T-helper 2 cell treated with Interferon-gamma antibody and Interleukin-4, amounts not matched to agents 100 ng/mL and 5 ng/mL, for 36 hours (primary cell): ENCODE data around the gene MARF1. TPM values are rescaled to one million over a fixed set of nuclear protein-coding genes. Genes with fewer than 3 reads are reported as not detected.
"Not testable (repeated sequence)": the region's sequence is repeated elsewhere in the genome, so short reads cannot be mapped to it uniquely, and the experiment has no call there.

Experiments
- intact Hi-C: fragments of 100-400 bp; cut with micrococcal nuclease; formaldehyde crosslinking; loops from one replicate; pipeline ENCODE4 v1.15.1; 2023
- total RNA-seq: library from RNA; stranded (reverse); gene quantifications from 2 replicates; pipeline ENCODE4 v1.2.3, GENCODE V29; 2022

The MARF1 gene, protein sequence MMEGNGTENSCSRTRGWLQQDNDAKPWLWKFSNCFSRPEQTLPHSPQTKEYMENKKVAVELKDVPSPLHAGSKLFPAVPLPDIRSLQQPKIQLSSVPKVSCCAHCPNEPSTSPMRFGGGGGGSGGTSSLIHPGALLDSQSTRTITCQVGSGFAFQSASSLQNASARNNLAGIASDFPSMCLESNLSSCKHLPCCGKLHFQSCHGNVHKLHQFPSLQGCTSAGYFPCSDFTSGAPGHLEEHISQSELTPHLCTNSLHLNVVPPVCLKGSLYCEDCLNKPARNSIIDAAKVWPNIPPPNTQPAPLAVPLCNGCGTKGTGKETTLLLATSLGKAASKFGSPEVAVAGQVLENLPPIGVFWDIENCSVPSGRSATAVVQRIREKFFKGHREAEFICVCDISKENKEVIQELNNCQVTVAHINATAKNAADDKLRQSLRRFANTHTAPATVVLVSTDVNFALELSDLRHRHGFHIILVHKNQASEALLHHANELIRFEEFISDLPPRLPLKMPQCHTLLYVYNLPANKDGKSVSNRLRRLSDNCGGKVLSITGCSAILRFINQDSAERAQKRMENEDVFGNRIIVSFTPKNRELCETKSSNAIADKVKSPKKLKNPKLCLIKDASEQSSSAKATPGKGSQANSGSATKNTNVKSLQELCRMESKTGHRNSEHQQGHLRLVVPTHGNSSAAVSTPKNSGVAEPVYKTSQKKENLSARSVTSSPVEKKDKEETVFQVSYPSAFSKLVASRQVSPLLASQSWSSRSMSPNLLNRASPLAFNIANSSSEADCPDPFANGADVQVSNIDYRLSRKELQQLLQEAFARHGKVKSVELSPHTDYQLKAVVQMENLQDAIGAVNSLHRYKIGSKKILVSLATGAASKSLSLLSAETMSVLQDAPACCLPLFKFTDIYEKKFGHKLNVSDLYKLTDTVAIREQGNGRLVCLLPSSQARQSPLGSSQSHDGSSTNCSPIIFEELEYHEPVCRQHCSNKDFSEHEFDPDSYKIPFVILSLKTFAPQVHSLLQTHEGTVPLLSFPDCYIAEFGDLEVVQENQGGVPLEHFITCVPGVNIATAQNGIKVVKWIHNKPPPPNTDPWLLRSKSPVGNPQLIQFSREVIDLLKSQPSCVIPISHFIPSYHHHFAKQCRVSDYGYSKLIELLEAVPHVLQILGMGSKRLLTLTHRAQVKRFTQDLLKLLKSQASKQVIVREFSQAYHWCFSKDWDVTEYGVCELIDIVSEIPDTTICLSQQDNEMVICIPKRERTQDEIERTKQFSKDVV (N-terminal part only)
- 63.0 and 64.4 TPM in 2 replicates for total RNA-seq

DNA sequence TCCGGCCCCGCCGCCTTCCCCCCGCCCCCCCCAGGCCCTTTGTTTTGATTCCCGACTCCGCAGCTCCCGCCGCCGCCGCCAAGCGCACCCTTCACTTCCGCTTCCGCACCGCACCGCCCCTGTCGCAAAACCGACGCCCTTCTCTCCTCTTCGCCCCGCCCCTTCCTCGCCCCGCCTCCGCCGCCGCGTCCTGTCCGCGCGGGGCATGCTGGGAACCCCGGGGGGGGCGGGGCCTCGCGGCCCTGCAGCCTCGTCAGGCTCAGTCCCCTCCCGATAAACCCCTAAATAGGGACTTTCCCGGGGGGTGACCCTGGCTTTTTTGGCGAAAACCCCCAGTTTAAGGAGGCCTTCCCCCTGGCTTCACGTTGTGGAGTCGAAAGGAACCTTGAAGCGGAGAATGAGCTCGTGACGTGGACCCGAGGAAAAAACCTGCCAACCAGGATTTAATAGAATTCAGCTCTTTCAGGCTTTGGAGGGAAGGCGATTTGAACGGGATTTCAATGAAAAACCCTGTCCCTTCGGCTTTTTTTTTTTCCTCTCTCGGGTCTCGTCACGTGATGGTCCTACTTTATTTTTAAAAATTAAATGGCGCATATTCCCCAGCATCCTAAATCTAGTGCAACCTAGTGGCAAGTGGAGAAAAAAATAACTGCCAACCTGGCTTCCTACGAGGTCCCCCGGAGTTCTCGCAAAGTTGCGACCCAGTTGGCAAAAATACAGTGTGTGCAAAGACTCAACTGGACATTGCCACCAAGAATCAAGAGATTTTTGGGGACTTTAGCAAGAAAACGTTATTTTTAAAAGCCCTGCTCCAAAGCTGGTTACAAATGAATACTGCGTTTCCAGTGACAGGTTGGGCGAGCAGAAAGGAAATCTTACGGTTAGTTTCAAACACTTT lies at the start of gene MARF1:
Gene MARF1, minus strand, starts transcription at position 107 of the 898 bp plus-strand sequence. CDS start 3,921 bp downstream, outside the sequence.
- intact Hi-C loops: loop anchor here (1.0 to 5.0 kb wide), 6 partner anchors 30 to 1011 kb away; partner anchors contain the start of genes BFAR, CEP20 and PARN

DNA sequence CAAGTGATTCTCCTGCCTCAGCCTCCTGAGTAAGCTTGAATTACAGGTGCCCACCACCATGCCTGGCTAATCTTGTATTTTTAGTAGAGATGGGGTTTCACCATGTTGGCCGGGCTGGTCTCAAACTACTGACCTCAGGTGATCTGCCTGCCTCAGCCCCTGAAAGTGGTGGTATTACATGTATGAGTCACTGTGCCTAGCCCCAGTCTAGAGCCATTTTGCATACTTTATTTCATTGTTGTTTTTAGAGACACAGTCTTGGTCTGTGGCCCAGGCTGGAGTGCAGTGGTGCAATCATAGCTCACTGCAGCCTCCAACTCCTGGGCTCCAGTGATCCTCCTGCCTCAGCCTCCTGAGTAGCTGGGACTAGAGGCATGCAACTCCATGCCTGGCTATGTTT lies 49.6 kb upstream of the MARF1 start:
- intact Hi-C loops: not testable (repeated sequence)

DNA sequence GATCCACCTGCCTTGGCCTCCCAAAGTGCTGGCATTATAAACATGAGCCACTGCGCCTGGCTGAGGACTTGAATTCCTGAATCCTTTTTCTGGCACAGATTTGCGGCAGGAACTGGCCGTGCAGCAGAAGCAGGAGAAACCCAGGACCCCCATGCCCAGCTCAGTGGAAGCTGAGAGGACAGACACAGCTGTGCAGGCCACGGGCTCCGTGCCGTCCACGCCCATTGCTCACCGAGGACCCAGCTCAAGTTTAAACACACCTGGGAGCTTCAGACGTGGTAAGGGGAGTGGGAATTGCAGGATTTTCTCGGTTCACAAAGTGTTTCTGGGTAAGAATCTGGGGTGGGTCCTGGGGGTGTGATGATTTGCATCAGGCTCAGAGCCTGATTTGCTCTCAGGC lies 48.1 kb upstream of the MARF1 start:
- intact Hi-C loops: no loop called here

DNA sequence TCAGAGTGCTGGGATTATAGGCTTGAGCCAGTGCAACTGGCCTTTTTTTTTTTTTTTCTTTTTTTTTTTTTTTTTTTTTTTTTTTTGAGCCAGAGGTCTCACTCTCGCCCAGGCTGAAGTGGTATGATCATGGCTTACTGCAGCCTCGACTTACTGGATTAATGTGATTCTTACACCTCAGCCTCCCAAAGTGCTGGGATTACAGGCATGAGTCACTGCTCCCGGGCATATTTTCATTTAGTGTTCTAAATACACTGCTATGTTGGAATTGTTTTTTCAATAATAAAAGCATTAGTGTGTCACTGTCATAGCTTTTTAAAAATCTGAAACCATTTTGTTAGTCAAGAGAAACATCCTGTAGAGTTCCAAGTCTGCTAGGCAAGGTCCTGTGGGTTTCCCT lies 47.3 kb upstream of the MARF1 start:
- intact Hi-C loops: no loop called here

DNA sequence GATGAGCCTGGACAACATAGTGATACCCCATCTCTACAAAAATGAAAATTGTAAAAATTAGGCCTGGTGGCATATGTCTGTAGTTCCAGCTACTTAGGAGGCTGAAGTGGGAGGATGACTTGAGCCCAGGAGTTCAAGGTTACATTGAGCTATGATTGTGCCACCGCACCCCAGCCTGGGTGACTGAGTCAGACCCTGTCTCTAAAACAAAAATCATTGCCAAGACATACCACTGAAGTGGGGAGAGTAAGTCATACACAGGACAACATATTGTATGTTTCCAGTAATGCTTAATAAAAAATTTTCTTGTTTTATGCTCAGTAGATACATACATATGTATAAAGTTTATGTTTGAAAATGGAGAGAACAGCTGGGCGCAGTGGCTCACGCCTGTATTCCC lies 46.3 kb upstream of the MARF1 start:
- intact Hi-C loops: no loop called here

DNA sequence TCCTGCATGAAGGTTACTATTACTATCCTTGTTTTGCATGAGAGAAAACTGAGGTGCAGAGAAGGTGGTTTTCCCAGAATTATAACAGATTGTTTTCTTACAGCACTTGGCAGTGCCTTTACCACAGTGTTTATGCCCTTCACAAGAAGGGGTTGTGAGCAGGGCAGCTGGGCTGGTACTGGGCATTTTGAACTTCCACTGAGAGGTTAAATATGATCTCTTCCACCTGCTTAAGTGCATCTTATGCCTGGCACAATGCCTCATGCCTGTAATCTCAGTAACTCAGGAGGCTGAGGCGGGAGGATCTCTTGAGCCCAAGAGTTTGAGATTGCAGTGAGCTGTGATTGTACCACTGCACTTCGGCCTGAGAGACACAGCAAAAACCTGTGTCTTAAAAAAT lies 43.3 kb upstream of the MARF1 start:
- intact Hi-C loops: no loop called here

DNA sequence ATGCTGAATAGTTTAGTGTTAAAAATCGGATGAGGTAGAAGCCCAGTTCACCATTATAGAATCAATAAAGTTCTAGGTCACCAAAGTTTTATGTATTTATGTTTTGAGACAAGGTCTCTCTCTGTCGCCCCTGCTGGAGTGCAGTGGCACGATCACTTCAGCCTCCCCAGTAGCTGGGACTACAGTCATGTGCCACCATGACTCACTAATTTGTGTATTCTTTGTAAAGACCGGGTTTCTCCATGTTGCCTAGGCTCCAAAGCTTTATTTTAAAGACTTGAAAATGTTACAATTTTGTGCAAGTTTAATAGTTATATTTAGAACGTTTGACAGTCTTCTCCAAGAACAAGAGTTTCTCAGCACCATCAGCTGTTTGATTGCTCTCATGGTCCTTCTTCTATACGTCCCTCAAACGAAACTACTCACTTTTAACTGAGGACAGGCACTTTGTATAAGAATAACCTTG lies 39.2 kb upstream of the MARF1 start:
- intact Hi-C loops: no loop called here

DNA sequence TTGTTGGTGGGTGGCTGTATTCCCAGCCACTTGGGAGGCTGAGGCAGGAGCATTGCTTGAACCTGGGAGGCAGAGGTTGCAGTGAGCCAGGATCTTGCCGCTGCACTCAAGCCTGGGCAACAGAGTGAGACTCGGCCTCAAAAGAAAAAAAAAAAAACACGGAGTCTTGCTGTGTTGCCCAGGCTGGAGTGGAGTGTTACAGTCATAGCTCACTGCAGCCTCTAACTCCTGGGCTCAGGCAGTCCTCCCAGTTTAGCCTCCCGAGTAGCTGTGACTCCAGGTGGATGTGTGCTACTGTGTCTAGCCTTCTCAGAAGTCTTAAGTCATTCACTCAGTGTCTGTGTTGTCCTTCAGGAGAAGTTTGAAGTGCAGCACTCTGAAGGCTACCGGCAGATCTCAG lies 34.5 kb upstream of the MARF1 start:
- intact Hi-C loops: no loop called here

DNA sequence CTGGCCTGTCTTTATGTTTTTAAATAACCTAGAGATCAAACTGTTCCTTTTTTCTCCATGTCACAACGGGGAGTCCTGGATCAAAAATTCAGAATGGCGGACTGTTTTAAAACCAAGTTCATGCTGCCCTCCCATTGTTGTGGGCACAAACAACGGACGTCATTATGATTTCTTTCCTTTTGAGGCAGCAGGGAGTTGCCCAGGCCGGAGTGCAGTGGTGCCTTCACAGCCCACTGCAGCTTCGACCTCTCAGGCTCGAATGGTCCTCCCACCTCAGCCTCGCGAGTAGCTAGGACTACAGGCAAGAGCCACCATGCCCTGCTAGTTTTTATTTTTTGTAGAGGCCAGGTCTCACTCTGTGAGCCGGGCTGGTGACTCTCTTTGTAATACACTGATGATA lies 33.6 kb upstream of the MARF1 start:
- intact Hi-C loops: no loop called here

DNA sequence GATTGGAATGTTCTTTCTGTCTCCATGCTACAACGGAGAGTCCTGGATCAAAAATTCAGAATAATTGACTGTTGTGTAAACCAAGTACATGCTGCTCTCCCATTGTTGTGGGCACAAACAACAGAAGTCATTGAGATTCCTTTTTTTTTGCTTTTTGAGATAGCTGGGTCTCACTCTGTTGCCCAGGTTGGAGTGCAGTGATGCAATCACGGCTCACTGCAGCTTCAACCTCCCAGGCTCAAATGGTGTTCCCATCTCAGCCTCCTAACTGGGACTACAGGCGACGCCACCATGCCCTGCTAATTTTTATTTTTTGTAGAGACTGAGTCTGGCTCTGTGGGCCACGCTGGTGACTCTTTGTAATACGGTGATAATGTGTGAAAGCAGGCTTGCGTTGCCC lies 31.6 kb upstream of the MARF1 start:
- intact Hi-C loops: no loop called here

DNA sequence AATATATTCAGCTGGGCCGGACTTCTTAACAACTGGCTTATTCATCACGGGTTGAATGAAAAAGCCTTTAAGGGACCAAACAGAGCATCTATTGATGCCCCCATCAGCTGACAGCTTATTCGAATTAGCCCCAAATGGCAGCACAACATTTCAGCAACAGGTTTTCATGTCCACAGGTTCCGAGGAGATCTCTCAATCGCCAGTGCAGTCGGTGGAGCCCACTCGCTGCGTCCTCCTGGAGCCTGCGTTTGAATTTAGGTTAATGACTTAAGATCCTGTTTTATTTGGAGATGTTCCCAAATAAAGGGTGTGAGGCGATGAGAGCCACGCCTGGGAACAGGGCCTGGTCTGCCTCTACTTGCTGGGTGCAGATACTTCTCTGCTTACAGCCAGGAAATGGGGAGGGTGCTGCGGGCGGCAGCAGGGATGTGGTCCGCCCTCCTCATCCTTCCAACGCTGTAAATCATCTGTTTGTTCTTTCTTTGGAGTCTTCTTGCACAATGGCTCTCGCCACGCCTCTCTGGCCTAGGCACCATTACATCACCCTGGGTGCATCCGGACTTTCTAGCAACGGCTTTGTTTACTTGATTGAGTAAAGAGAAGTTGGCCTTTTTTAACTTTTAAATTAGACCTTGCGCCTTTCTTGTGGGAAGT lies 29.7 kb upstream of the MARF1 start:
- intact Hi-C loops: loop anchor here (1.0 to 2.0 kb wide), 3 partner anchors 22 to 81 kb away; partner anchors contain the start of genes MARF1 and NDE1

DNA sequence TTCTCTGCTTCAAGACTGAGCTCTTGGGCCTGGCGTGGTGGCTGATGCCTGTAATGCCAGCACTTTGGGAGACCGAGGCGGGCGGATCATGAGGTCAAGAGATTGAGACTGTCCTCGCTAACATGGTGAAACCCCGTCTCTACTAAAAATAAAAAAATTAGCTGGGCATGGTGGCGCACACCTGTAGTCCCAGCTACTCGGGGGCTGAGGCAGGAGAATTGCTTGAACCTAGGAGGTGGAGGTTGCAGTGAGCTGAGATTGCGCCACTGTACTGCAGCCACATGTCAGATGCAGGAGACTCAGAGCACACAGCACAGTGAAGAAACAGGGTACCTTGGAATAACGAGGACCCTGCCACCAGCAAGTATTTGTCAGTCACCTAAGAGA lies 29.2 kb upstream of the MARF1 start:
- intact Hi-C loops: loop anchor here (2.0 kb wide), 1 partner anchor 29 kb away; the partner anchor contains the start of gene MARF1

DNA sequence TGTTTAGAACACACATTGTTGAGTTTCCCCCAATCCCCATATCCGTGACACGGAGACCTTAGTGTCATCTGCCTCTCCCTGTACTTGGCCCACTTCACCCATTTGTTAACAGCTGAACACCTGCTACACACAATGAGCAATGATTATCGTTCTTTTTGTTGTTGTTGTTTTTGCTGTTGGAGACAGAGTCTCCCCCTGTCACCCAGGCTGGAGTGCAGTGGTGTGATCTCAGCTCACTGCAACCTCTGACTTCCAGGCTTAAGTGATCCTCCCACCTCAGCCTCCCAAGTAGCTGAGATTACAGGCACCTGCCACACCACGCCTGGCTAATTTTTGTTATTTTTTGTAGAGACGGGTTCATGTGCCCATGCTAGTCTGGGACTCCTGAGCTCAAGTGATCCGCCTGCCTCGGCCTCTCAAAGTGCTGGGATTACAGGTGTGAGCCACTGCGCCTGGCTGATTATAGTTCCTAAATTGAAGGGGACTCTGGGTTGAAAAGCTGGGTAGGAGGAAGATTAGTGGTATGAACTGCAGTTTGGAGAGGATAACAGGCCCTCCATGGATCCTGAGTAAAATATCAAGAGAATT lies 28.7 kb upstream of the MARF1 start:
- intact Hi-C loops: loop anchor here (2.0 kb wide), 1 partner anchor 29 kb away; the partner anchor contains the start of gene MARF1

DNA sequence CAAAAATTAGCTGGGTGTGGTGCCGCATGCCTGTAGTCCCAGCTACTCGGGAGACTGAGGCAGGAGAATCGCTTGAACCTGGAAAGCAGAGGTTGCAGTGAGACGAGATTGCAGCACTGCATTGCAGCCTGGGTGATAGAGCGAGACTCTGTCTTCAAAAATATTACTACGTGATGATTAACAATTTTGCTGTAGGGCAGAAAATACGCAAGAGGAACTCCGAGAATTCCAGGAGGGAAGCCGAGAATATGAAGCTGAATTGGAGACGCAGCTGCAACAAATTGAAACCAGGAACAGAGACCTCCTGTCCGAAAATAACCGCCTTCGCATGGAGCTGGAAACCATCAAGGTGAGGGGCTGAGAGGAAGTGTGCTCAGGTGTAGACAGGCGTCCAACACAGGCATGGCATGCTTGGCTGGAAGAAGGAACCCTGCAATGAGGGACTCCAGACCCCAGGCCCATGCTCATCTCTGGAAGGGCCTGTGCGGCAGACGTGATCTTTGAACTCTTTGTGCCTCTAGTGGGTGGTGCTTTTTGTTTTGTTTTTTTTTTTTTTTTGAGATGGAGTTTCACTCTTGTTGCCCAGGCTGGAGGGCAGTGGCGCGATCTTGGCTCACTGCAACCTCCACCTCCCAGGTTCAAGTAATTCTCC lies 24.3 kb upstream of the MARF1 start:
- intact Hi-C loops: no loop called here

DNA sequence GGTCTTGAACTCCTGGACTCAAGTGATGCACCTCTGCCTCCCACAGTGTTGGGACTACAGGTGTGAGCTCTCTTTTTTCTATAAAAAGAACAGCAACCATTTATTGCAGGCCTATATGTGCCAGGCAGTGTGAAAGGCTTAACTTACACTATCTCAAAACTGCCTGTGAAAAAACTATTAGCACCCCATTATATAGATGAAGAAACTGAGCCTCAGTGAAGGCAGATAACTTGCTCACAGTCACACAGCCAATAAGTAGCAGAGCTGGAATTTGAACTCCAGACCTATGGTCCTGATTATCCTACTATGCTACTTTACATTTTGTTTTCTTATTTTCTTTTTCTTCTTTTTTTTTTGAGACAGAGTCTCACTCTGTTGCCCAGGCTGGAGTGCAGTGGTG lies 22.2 kb upstream of the MARF1 start:
- intact Hi-C loops: no loop called here

DNA sequence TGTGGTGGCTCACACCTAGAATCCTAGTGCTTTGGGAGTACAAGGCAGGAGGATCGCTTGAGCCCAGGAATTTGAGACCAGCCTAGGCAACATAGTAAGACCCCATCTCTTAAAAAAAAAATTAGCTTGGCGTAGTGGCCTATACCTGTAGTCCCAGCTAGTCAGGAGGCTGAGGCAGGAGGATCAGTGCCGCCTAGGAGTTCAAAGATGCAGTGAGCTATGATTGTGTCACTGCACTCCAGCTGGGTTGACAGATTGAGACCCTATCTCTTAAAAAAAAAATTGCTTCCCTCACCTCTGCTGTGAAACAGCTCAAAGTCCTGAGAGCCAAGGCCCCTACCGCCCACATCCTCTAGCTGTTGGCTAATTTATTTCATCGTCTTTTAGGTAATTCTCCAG lies 17.2 kb upstream of the MARF1 start:
- intact Hi-C loops: no loop called here

DNA sequence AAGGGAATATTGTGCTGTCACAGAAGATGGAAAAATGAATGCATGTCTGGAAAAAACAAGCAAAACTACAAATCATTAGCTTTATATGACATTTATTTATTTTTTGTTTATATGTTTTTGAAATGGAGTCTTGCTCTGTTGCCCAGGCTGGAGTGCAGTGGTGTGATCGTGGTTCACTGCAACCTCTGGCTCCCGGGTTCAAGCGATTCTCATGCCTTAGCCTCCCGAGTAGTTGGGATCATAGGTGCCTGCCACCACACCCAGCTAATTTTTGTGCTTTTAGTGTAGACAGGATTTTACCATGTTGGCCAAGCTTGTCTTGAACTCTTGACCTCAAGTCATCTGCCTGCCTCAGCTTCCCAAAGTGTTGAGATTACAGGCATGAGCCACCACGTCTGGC lies 15.6 kb upstream of the MARF1 start:
- intact Hi-C loops: no loop called here

DNA sequence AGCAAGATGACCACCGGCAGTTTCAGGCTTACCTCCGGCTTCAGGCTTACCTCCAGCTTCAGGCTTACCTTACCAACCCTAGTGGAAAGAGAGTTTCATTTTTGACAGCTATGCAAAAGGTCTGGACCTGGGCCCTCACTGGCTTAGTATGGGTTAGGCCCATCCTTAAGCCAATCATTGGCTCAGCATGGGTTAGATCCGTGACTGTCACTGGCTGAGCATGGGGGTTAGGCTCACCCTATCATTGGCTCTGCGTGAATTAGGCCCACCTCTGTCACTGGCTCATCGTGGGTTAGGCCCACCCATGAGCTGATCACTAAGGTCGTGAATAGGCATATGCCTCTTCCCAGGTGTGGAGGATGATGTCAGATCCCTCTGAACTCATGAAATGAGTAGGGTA lies 15.2 kb upstream of the MARF1 start:
- intact Hi-C loops: no loop called here

DNA sequence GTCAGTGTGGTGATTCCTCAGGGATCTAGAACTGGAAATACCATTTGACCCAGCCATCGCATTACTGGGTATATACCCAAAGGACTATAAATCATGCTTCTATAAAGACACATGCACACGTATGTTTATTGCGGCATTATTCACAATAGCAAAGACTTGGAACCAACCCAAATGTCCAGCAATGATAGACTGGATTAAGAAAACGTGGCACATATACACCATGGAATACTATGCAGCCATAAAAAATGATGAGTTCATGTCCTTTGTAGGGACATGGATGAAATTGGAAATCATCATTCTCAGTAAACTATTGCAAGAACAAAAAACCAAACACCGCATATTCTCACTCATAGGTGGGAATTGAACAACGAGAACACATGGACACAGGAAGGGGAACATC lies 12.6 kb upstream of the MARF1 start:
- intact Hi-C loops: not testable (repeated sequence)
